Endothelial cell of umbilical vein (primary cell): ENCODE measurements around the gene KAT7. TPM values are rescaled to one million over a fixed set of nuclear protein-coding genes. Genes with fewer than 3 reads are reported as not detected.

Experiments used
- BruUV-seq: library from RNA; stranded (reverse); fragments of 400-500 nt; replicated peaks from 2 replicates; lab custom pipeline; 2021; lab: Mats Ljungman, UMichigan
- CTCF ChIA-PET: fragments of 300-600, 350-600 bp; sonication (Branson Sonifier 250); formaldehyde crosslinking; loops from one replicate; lab custom pipeline; 2021; ENCODE audit warnings: antibody characterized with exemption, inconsistent platforms; lab: Charles Lee
- POLR2A ChIA-PET: fragments of 300-600, 350-600 bp; sonication (Branson Sonifier 250); formaldehyde crosslinking; loops from one replicate; lab custom pipeline; 2021; ENCODE audit warnings: antibody characterized with exemption, inconsistent platforms; lab: Charles Lee
- DNase-seq: peaks from one replicate; pipeline ENCODE4 v3.0.0-alpha.2; 2011; ENCODE audit warnings: low read depth, low spot score
- FAIRE-seq: peaks from 2 replicates; lab custom pipeline; 2011; peaks lifted over from hg19 to GRCh38; lab: Jason Lieb, UNC
- H2AFZ ChIP-seq: 2 replicates; pipeline ENCODE4 v1.6.0; 2012; ENCODE audit warnings: low read depth, low read length, control low read depth, inconsistent platforms
- H3K27ac ChIP-seq: 2 replicates; pipeline ENCODE4 v1.5.1; 2011; ENCODE audit warnings: low read depth, mild to moderate bottlenecking, control low read depth, low read length, moderate library complexity; ENCODE audit not compliant: insufficient read depth
- H3K27me3 ChIP-seq, 2 experiments: 2 replicates each; pipeline versions ENCODE4 v1.6.0 to v1.6.1; 2011; ENCODE audit warnings: low read length in 2 of 2, mixed read lengths in 1 of 2; ENCODE audit not compliant: control insufficient read depth in 2 of 2, insufficient read depth in 2 of 2
- H3K36me3 ChIP-seq, 2 experiments: 2 replicates in 1 of 2; 3 replicates in 1 of 2; pipeline ENCODE4 v1.5.1; 2011; ENCODE audit warnings: low read length in 2 of 2, mild to moderate bottlenecking in 1 of 2, moderate library complexity in 1 of 2; ENCODE audit not compliant: control insufficient read depth in 2 of 2, insufficient read depth in 2 of 2; ENCODE audit errors: extremely low read depth in 1 of 2
- H3K4me1 ChIP-seq: 3 replicates; pipeline ENCODE4 v1.5.1; 2011; ENCODE audit warnings: mild to moderate bottlenecking, low read length; ENCODE audit not compliant: control insufficient read depth, insufficient read depth; ENCODE audit errors: extremely low read depth
- H3K4me2 ChIP-seq: 2 replicates; pipeline ENCODE4 v1.6.1; 2011; ENCODE audit warnings: low read length, control low read depth, mixed read lengths; ENCODE audit not compliant: insufficient read depth
- H3K4me3 ChIP-seq, 3 experiments: fragments of 200-600 bp in 1 of 3; sonication (generic), shearing (Covaris generic) in 1 of 3; replicated peaks in 1 of 3; 2 replicates each; pipeline ENCODE4 v1.5.1; 2011 to 2016; ENCODE audit warnings: control low read depth in 3 of 3, low read length in 3 of 3, mild to moderate bottlenecking in 2 of 3, inconsistent platforms in 1 of 3, low read depth in 1 of 3, moderate library complexity in 1 of 3; ENCODE audit not compliant: insufficient read depth in 1 of 3
- H3K79me2 ChIP-seq: 2 replicates; pipeline ENCODE4 v1.6.0; 2012; ENCODE audit warnings: low read length, inconsistent platforms; ENCODE audit not compliant: control insufficient read depth, insufficient read depth
- H3K9ac ChIP-seq: replicated peaks from 2 replicates; pipeline ENCODE3; 2011; ENCODE audit warnings: low read length, control low read depth; ENCODE audit not compliant: insufficient read depth; ENCODE audit errors: extremely low read depth
- H3K9me1 ChIP-seq: replicated peaks from 3 replicates; pipeline ENCODE4 v1.6.0; 2011; ENCODE audit warnings: mild to moderate bottlenecking, low read length; ENCODE audit not compliant: control insufficient read depth, insufficient read depth; ENCODE audit errors: extremely low read depth
- H3K9me3 ChIP-seq: replicated peaks from 2 replicates; pipeline ENCODE4 v1.5.1; 2012; ENCODE audit warnings: low read length, inconsistent platforms; ENCODE audit not compliant: control insufficient read depth, insufficient read depth
- H4K20me1 ChIP-seq: replicated peaks from 2 replicates; pipeline ENCODE3; 2011; ENCODE audit warnings: mild to moderate bottlenecking, low read length; ENCODE audit not compliant: control insufficient read depth, insufficient read depth; ENCODE audit errors: extremely low read depth
- EZH2 ChIP-seq: IDR thresholded peaks from 2 replicates; pipeline ENCODE4 v1.6.1; 2012; ENCODE audit warnings: borderline replicate concordance, low read depth, mild to moderate bottlenecking, moderate library complexity, low read length, inconsistent platforms; ENCODE audit not compliant: severe bottlenecking
- FOS ChIP-seq: IDR thresholded peaks from 2 replicates; pipeline ENCODE4 v1.6.1; 2011; ENCODE audit warnings: mild to moderate bottlenecking, low read length, moderate library complexity, borderline replicate concordance; ENCODE audit not compliant: insufficient read depth
- MYC ChIP-seq: IDR thresholded peaks from one replicate; pipeline ENCODE4 v1.6.1; 2011; ENCODE audit warnings: mild to moderate bottlenecking, low read depth, low read length
- POLR2A ChIP-seq: IDR thresholded peaks from 2 replicates; pipeline ENCODE4 v1.6.1; 2012; ENCODE audit warnings: low read depth, mild to moderate bottlenecking, control low read depth, low read length
- dilution Hi-C: fragments of 300-500 bp; cut with MboI; formaldehyde crosslinking; loops from one replicate; pipeline ENCODE4 v1.15.0; 2019; ENCODE audit warnings: low sequenced_read_pairs; ENCODE audit not compliant: extremely low pct_ligation_motif_present
- intact Hi-C: fragments of 100-400 bp; cut with micrococcal nuclease; formaldehyde crosslinking; loops from one replicate; pipeline ENCODE4 v1.10.0; 2022
- polyA plus RNA-seq, 4 experiments: library from polyadenylated mRNA; depleted of rRNA in 3 of 4; stranded (reverse) in 3 of 4; unstranded in 1 of 4; fragments of >200 nt; gene quantifications; 2 replicates each; pipeline versions ENCODE4 v1.2.1 to v1.2.3, GENCODE V29; 2011 to 2012; ENCODE audit warnings: missing spikeins in 1 of 4
- total RNA-seq: library from RNA; stranded (reverse); gene quantifications from 2 replicates; pipeline ENCODE4 v1.2.3, GENCODE V29; 2021
- TF ChIP-seq, protein P1 (sequence below): IDR thresholded peaks from 2 replicates; pipeline ENCODE4 v1.6.1; 2011; ENCODE audit not compliant: insufficient read depth, insufficient read length

Gene KAT7
- total and polyA plus RNA-seq, 2 donors (not counting 3 experiments of a cell fraction or from before 2014, with no cell fraction given), result 44.5 to 66.2 TPM

DNA sequence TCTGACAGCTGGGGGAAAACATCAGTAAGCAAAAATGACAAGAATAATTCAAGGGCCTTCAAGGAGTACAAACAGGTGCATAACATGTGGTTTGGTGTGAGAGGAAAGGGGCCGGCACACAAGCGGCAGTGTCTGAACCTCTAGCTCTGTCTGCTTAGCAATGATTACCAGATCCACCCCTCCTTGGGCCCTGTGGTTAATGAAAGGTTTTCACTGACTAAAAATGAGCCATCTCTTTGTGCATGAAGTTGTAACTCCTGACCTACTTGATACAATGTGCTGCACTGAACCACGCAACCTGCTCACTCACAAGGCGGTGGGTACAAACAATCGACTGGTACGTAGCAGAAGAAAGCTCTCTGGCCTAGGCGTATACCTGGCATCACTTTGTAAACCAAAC is 39.7 kb upstream of the KAT7 start:
- Histone ChIP-seq H3K4me1 (no peaks in the 10 kb centered on the region), H2AFZ (no peak overlapping the region), H3K9ac (no peak overlapping the region), H3K9me1 (no peaks in the 10 kb centered on the region), H3K79me2 (no peaks in the 10 kb centered on the region), H3K4me2 (no peak overlapping the region), H3K27me3 (no peaks in the 10 kb centered on the region), H4K20me1 (no peaks in the 10 kb centered on the region), H3K9me3 (no peaks in the 10 kb centered on the region), H3K36me3 (peaks cover 0 to 6% of the 10 kb centered on the region in 2 experiments), H3K4me3 (no peak overlapping the region), H3K27ac (no peak overlapping the region)
- BruUV-seq, result no TSS peak
- no peak for FAIRE-seq
- DNase-seq, result no peak
- ChIA-PET CTCF (no interaction called here), POLR2A (no interaction called here)
- intact Hi-C loops, result no loop called here
- TF ChIP-seq POLR2A (no peak), EZH2 (no peak)
- TF ChIP-seq, protein P1, sequence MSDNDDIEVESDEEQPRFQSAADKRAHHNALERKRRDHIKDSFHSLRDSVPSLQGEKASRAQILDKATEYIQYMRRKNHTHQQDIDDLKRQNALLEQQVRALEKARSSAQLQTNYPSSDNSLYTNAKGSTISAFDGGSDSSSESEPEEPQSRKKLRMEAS, result no peak
- dilution Hi-C loops, result no loop called here

DNA sequence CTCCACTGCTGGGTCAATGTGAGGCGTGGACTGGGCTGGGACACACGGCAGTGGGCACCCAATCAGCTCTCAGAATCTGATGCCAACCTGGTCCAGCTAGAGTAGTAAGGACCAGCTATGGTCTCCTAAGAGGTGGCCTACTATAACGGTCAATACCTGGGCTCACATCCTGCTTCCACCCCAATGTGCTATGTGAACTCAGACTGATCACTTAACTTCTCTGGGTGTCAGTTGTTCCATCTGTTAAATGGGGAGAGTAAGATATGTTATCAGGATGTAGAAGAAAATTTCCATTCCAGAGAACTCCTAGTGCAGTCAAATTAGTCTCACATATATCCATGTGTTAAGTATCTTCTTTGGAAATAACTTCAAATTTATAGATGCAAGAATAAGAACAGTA is 38.8 kb upstream of the KAT7 start:
- Histone ChIP-seq H3K9me1 (no peaks in the 10 kb centered on the region), H3K4me2 (no peak overlapping the region), H3K36me3 (peaks cover 0 to 6% of the 10 kb centered on the region in 2 experiments), H3K27ac (no peak overlapping the region), H3K79me2 (no peaks in the 10 kb centered on the region), H3K9ac (no peak overlapping the region), H3K27me3 (no peaks in the 10 kb centered on the region), H3K4me1 (no peaks in the 10 kb centered on the region), H3K4me3 (no peak overlapping the region), H4K20me1 (no peaks in the 10 kb centered on the region), H2AFZ (no peak overlapping the region), H3K9me3 (no peaks in the 10 kb centered on the region)
- dilution Hi-C loops (no loop called here), intact Hi-C loops (no loop called here)
- TF ChIP-seq FOS (no peak), EZH2 (no peak), POLR2A (no peak), MYC (no peak)
- TF ChIP-seq, protein P1, result no peak
- no TSS peak for BruUV-seq
- FAIRE-seq, result no peak
- CTCF ChIA-PET, result interaction anchor here (1.1 kb wide), 2 partner anchors 14 to 194 kb away, joined by 3 read pairs; partner anchors contain the start of gene FAM117A
- DNase-seq, result no peak
- POLR2A ChIA-PET, result interaction anchor here (1.0 kb wide), 1 partner anchor 15 kb away, joined by 4 read pairs; no protein-coding TSS in a partner anchor
